Mesodermal cell (in vitro differentiated cells): Measurements from ENCODE around the gene FYTTD1.
"Not testable (repeated sequence)": the region's sequence is repeated elsewhere in the genome, so short reads cannot be mapped to it uniquely, and the experiment has no call there.

Experiments
- H3K27ac ChIP-seq: 2 replicates; pipeline ENCODE4 v1.7.0; 2013; ENCODE audit warnings: mild to moderate bottlenecking, low read depth, low read length, moderate library complexity; ENCODE audit not compliant: severe bottlenecking
- H3K36me3 ChIP-seq: 2 replicates; pipeline ENCODE4 v1.7.1; 2013; ENCODE audit warnings: mild to moderate bottlenecking, low read length, moderate library complexity; ENCODE audit not compliant: control insufficient read depth, insufficient read depth
- H3K4me1 ChIP-seq: one replicate; pipeline ENCODE4 v1.7.1; 2013; ENCODE audit warnings: mild to moderate bottlenecking, low read length; ENCODE audit not compliant: insufficient read depth, control insufficient read depth, poor library complexity, severe bottlenecking
- H3K4me3 ChIP-seq: 2 replicates; pipeline ENCODE4 v1.7.0; 2013; ENCODE audit warnings: low read length, control low read depth, mild to moderate bottlenecking; ENCODE audit not compliant: insufficient read depth, poor library complexity, severe bottlenecking; ENCODE audit errors: extremely low read depth
- H3K9me3 ChIP-seq: 2 replicates; pipeline ENCODE4 v1.7.1; 2013; ENCODE audit warnings: mild to moderate bottlenecking, low read length, moderate library complexity; ENCODE audit not compliant: control insufficient read depth
- WGBS, 2 experiments: methylation state at CpG; one replicate each; pipeline ENCODE4 v1.1.5; 2013; ENCODE audit warnings: missing lambda C conversion rate in 2 of 2; ENCODE audit not compliant: insufficient coverage in 2 of 2; 5-methylcytosine and 5-hydroxymethylcytosine counted together

The FYTTD1 gene

DNA sequence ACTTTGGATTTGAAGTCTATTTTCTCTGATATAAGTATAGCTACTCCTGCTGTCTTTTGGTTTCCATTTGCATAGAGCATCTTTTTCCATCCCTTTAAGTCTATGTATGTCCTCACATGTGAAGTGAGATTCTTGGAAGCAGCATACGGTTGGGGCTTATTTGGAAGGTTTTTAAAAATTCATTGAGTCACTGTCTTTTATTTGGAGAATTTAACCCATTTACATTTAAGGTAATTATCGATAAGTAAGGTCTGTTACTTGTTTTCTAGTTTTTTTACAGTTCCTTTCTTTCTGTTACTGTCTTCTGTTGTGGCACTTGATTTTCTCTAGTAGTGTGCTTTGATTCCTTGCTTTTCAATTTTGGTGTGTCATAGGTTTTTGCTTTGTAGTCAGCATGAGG, 26.9 kb upstream of the FYTTD1 start:
- Histone ChIP-seq H3K36me3 (peaks cover 7% of the 10 kb centered on the region), H3K27ac (no peak overlapping the region), H3K4me1 (no peaks in the 10 kb centered on the region), H3K9me3 (peaks cover 13% of the 10 kb centered on the region), H3K4me3 (no peak overlapping the region)
- no CpG with 5 or more reads among the region's 2 CpGs for WGBS, 2 experiments

- not testable (repeated sequence) for H3K4me3 ChIP-seq, H3K27ac ChIP-seq, H3K36me3 ChIP-seq, H3K4me1 ChIP-seq, H3K9me3 ChIP-seq
- WGBS, 2 experiments: 93 to 100% methylated on average over 2 to 3 of the region's 3 CpGs
These were observed 21.8 kb upstream of the FYTTD1 start for GRCh38 chr3:197727878-197728277.

- WGBS, 2 experiments: 85 to 98% methylated on average over 5 to 6 of the region's 8 CpGs
- Histone ChIP-seq H3K9me3 (no peaks in the 10 kb centered on the region), H3K4me1 (no peaks in the 10 kb centered on the region), H3K36me3 (no peaks in the 10 kb centered on the region), H3K27ac (no peak overlapping the region), H3K4me3 (no peak overlapping the region)
These were observed 21.2 kb upstream of the FYTTD1 start for GRCh38 chr3:197728487-197728886.

DNA sequence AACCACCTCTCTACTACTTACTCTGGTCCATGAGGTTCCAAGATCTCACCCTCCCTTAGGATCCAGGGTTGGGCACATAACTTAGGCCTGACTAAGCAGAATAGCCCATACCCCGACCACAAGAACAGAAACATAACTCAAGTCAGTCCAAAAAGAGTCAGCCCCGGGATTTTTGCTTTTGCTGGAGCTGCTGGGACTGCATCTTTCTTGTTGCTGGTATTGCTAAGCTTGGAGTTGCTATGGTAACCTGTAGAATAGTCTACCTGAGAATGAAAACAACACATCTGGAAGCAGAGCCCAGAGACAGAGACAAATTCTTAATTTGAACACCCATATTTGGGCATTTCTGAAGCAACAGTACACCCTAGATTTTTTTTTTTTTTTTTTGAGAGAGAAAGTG, 19.5 kb upstream of the FYTTD1 start:
- H3K4me1 ChIP-seq: no peaks in the 10 kb centered on the region
- WGBS, 2 experiments: 95% methylated on average over 2 of the region's 2 CpGs; no CpG with 5 or more reads in 1 of the 2 experiments
- no peaks in the 10 kb centered on the region for H3K36me3 ChIP-seq
- no peak overlapping the region for H3K4me3 ChIP-seq
- no peaks in the 10 kb centered on the region for H3K9me3 ChIP-seq
- no peak overlapping the region for H3K27ac ChIP-seq

DNA sequence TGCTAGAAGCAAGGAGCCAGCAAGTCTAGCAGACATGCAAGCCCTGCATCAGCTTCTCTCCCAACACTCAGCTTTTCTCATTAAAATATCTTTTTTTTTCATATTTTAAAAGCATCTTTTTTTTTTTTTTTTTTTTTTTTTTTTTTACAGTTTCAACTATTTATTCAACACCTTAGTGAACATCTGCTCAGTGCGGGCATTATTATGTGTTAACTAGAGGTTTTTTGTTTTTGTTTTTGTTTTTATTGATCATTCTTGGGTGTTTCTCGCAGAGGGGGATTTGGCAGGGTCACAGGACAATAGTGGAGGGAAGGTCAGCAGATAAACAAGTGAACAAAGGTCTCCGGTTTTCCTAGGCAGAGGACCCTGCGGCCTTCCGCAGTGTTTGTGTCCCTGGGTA, 18.9 kb upstream of the FYTTD1 start:
- WGBS, 2 experiments: no CpG with 5 or more reads among the region's 5 CpGs
- not testable (repeated sequence) for H3K27ac ChIP-seq

DNA sequence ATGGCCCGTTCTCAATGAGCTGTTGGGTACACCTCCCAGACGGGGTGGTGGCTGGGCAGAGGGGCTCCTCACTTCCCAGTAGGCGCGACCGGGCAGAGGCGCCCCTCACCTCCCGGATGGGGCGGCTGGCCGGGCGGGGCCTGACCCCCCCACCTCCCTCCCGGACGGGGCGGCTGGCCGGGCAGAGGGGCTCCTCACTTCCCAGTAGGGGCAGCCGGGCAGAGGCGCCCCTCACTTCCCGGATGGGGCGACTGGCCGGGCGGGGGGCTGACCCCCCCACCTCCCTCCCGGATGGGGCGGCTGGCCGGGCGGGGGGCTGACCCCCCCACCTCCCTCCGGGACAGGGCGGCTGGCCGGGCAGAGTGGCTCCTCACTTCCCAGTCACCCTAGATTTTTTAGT, 18.2 kb upstream of the FYTTD1 start:
- H3K36me3 ChIP-seq, H3K4me1 ChIP-seq, H3K9me3 ChIP-seq, H3K27ac ChIP-seq, H3K4me3 ChIP-seq: not testable (repeated sequence)
- no CpG with 5 or more reads among the region's 27 CpGs for WGBS, 2 experiments

More for the DNA sequence above, 18.9 kb upstream of the FYTTD1 start:
- H3K4me3 ChIP-seq, H3K4me1 ChIP-seq, H3K9me3 ChIP-seq, H3K36me3 ChIP-seq: not testable (repeated sequence)

- no peaks in the 10 kb centered on the region for H3K36me3 ChIP-seq
- no peak overlapping the region for H3K4me3 ChIP-seq
- 97 to 100% methylated on average over 1 to 3 of the region's 4 CpGs for WGBS, 2 experiments
- peaks cover 8% of the 10 kb centered on the region for H3K4me1 ChIP-seq
- H3K27ac ChIP-seq: no peak overlapping the region
- no peaks in the 10 kb centered on the region for H3K9me3 ChIP-seq
These were observed 16.6 kb upstream of the FYTTD1 start for GRCh38 chr3:197733042-197733441.

DNA sequence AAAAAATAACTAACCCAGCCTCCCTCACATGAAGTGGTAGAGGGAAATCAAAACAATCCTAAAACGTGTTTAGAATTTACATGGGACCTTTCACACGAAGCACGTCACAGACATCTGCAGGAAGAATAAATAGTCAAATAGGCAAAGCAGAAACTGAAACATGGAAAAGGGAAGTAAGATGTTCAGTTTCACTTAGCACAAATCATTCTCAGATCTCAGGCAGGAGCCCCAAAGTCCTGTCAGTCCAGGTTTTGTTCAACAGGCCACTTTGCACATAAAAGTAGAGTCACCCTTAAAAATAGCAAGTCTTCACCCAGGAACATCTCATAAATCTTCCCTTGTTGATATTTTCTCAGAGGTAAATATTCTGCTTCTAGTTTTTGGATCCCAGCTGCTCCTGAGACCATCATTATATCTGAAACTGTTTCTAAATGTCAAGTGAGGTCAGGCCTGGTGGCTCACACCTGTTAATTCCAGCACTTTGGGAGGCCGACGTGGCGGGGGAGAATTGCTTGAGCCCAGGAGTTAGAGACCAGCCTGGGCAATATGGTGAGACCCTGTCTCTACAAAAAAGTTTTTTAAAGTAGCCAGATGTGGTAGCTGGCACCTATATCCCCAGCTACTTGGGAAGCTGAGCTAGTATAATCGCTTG, 14.9 kb upstream of the FYTTD1 start:
- Histone ChIP-seq H3K9me3 (no peaks in the 10 kb centered on the region), H3K36me3 (no peaks in the 10 kb centered on the region), H3K4me1 (peaks cover 9% of the 10 kb centered on the region), H3K27ac (no peak overlapping the region), H3K4me3 (no peak overlapping the region)
- 98 to 100% methylated on average over 3 to 6 of the region's 7 CpGs for WGBS, 2 experiments

GRCh38 chr3:197736010-197736490, 13.6 kb upstream of the FYTTD1 start:
- H3K27ac ChIP-seq: no peak overlapping the region
- H3K36me3 ChIP-seq: no peaks in the 10 kb centered on the region
- WGBS, 2 experiments: 2% methylated on average over 10 to 14 of the region's 17 CpGs
- H3K9me3 ChIP-seq: no peaks in the 10 kb centered on the region
- H3K4me3 ChIP-seq: peak overlapping the region; percentile 74
- peaks cover 9% of the 10 kb centered on the region for H3K4me1 ChIP-seq

DNA sequence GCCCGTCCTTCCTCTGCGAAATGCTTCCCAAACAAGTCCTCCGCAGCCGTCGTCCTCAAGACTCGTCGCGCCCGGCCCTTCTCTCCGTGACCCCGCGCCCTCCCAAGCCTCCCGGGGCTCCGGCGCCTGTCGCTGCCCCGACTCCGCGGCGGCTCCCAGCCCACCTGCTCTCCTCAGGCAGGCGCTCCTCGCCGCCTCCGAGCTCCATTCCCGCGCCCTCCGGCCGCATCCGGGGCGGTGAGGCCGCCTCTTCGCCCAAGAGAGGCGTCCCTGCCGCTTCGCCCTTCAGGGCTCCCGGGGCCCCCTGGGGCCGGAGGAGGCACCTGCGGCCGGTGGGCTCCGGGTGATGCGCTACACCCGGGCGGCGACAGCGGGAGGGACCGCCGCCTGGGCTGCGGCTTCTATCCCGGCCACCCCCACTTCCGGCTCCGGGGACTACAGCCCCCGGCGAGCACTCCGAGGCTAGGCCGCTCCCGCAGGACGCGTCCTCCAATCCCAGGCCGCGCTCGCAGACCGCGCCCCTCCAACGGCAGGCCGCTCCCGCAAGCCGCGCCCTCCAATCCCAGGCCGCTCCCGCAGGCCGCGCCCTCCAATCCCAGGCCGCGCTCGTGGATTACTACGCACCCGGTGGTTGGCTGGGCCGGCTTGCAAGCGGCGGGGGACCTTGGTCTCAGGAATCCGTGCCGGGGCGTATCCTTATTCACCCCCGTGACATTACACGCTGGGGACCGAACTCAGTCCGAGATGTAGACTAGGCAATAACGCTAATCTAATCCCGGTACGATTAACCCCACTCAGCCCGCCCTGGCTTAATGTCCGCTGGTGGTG, 13.0 kb upstream of the FYTTD1 start, which contains the start of gene RUBCN:
Gene RUBCN (minus strand): TSS at position 414 of the 828 bp plus-strand sequence. CDS start 185 bp downstream, at position 229.
- WGBS, 2 experiments: 0% methylated on average over 47 to 89 of the region's 92 CpGs
- H3K9me3 ChIP-seq: no peaks in the 10 kb centered on the region
- H3K4me1 ChIP-seq: peaks cover 9% of the 10 kb centered on the region
- no peaks in the 10 kb centered on the region for H3K36me3 ChIP-seq
- H3K4me3 ChIP-seq: peak within 1 kb of the TSS; percentile 74
- peak within 1 kb of the TSS; percentile 74 for H3K27ac ChIP-seq

GRCh38 chr3:197737319-197737649, 12.4 kb upstream of the FYTTD1 start:
- Histone ChIP-seq H3K4me3 (peak overlapping the region; percentile 74), H3K27ac (peak overlapping the region; percentile 74), H3K36me3 (no peaks in the 10 kb centered on the region), H3K4me1 (peaks cover 9% of the 10 kb centered on the region), H3K9me3 (no peaks in the 10 kb centered on the region)
- 0 to 1% methylated on average over 5 to 6 of the region's 6 CpGs for WGBS, 2 experiments
